ENCODE measurements around the gene DACH1. TPM values are rescaled to one million over a fixed set of nuclear protein-coding genes. Genes with fewer than 3 reads are reported as not detected.
"Not testable (repeated sequence)": the region's sequence is repeated elsewhere in the genome, so short reads cannot be mapped to it uniquely, and the experiment has no call there.

The DACH1 gene
- total RNA-seq, 3 donors from 2014 or later, result 0.05 to 0.08 TPM; not detected in 1

- Mint-ChIP-seq H3K36me3 (ENCODE audit: insufficient read depth) (no peaks in the 10 kb centered on the region), H3K27me3 (ENCODE audit: low read depth) (no peaks in the 10 kb centered on the region), H3K4me1 (ENCODE audit: low read depth) (no peaks in the 10 kb centered on the region), H3K4me3 (no peak overlapping the region), H3K9me3 (no peaks in the 10 kb centered on the region)
- no peak for DNase-seq
- ATAC-seq, result no peak
Measured at GRCh38 chr13:71797517-71797916, 69.5 kb downstream of the DACH1 start.

- no peaks in the 10 kb centered on the region for H3K36me3 Mint-ChIP-seq (ENCODE audit: insufficient read depth)
- no peak for DNase-seq
- H3K4me3 Mint-ChIP-seq, result no peak overlapping the region
- no peak for ATAC-seq
- no peaks in the 10 kb centered on the region for H3K27me3 Mint-ChIP-seq (ENCODE audit: low read depth)
- H3K4me1 Mint-ChIP-seq (ENCODE audit: low read depth), result no peaks in the 10 kb centered on the region
- no peaks in the 10 kb centered on the region for H3K9me3 Mint-ChIP-seq
Measured at GRCh38 chr13:71789693-71790329, 77.2 kb downstream of the DACH1 start.

- ATAC-seq (no peak), DNase-seq (no peak)
- H3K36me3 Mint-ChIP-seq (ENCODE audit: insufficient read depth), result no peaks in the 10 kb centered on the region
- no peaks in the 10 kb centered on the region for H3K4me1 Mint-ChIP-seq (ENCODE audit: low read depth)
- no peaks in the 10 kb centered on the region for H3K27me3 Mint-ChIP-seq (ENCODE audit: low read depth)
- H3K4me3 Mint-ChIP-seq, result no peak overlapping the region
- no peaks in the 10 kb centered on the region for H3K9me3 Mint-ChIP-seq
Measured at GRCh38 chr13:71789037-71789436, 78.0 kb downstream of the DACH1 start.

GRCh38 chr13:71787414-71787813 is 79.6 kb downstream of the DACH1 start:
- H3K4me1 Mint-ChIP-seq (ENCODE audit: low read depth), result no peaks in the 10 kb centered on the region
- DNase-seq (no peak), ATAC-seq (no peak)
- no peaks in the 10 kb centered on the region for H3K9me3 Mint-ChIP-seq
- H3K36me3 Mint-ChIP-seq (ENCODE audit: insufficient read depth), result no peaks in the 10 kb centered on the region
- no peak overlapping the region for H3K4me3 Mint-ChIP-seq
- H3K27me3 Mint-ChIP-seq (ENCODE audit: low read depth), result no peaks in the 10 kb centered on the region

- ATAC-seq (no peak), DNase-seq (no peak)
- Mint-ChIP-seq H3K27me3 (ENCODE audit: low read depth) (no peaks in the 10 kb centered on the region), H3K4me3 (no peak overlapping the region), H3K4me1 (ENCODE audit: low read depth) (no peaks in the 10 kb centered on the region), H3K36me3 (ENCODE audit: insufficient read depth) (no peaks in the 10 kb centered on the region), H3K9me3 (no peaks in the 10 kb centered on the region)
Measured at GRCh38 chr13:71786875-71787274, 80.1 kb downstream of the DACH1 start.

GRCh38 chr13:71785361-71785760 is 81.6 kb downstream of the DACH1 start:
- Mint-ChIP-seq H3K27me3 (ENCODE audit: low read depth) (no peaks in the 10 kb centered on the region), H3K9me3 (no peaks in the 10 kb centered on the region)
- no peak for DNase-seq

GRCh38 chr13:71780546-71780945 is 86.5 kb downstream of the DACH1 start:
- no peak for DNase-seq
- Mint-ChIP-seq H3K9me3 (no peaks in the 10 kb centered on the region), H3K4me3 (no peak overlapping the region), H3K36me3 (ENCODE audit: insufficient read depth) (no peaks in the 10 kb centered on the region), H3K27me3 (ENCODE audit: low read depth) (no peaks in the 10 kb centered on the region), H3K4me1 (ENCODE audit: low read depth) (no peaks in the 10 kb centered on the region)
- ATAC-seq, result no peak

More at GRCh38 chr13:71785361-71785760, 81.6 kb downstream of the DACH1 start:
- Mint-ChIP-seq H3K4me1 (ENCODE audit: low read depth) (no peaks in the 10 kb centered on the region), H3K36me3 (ENCODE audit: insufficient read depth) (no peaks in the 10 kb centered on the region), H3K4me3 (no peak overlapping the region)
- ATAC-seq, result no peak

GRCh38 chr13:71778998-71779397 is 88.0 kb downstream of the DACH1 start:
- H3K9me3 Mint-ChIP-seq; H3K4me1 Mint-ChIP-seq (ENCODE audit: low read depth); DNase-seq; H3K27me3 Mint-ChIP-seq (ENCODE audit: low read depth); H3K36me3 Mint-ChIP-seq (ENCODE audit: insufficient read depth); ATAC-seq; H3K4me3 Mint-ChIP-seq: not testable (repeated sequence)

GRCh38 chr13:71775966-71776365 is 91.0 kb downstream of the DACH1 start:
- H3K4me1 Mint-ChIP-seq (ENCODE audit: low read depth), result no peaks in the 10 kb centered on the region
- DNase-seq (no peak), ATAC-seq (no peak)
- no peaks in the 10 kb centered on the region for H3K9me3 Mint-ChIP-seq
- no peaks in the 10 kb centered on the region for H3K36me3 Mint-ChIP-seq (ENCODE audit: insufficient read depth)
- H3K4me3 Mint-ChIP-seq, result no peak overlapping the region
- H3K27me3 Mint-ChIP-seq (ENCODE audit: low read depth), result no peaks in the 10 kb centered on the region

GRCh38 chr13:71774863-71775262 is 92.1 kb downstream of the DACH1 start:
- Mint-ChIP-seq H3K4me3 (no peak overlapping the region), H3K9me3 (no peaks in the 10 kb centered on the region), H3K36me3 (ENCODE audit: insufficient read depth) (no peaks in the 10 kb centered on the region), H3K27me3 (ENCODE audit: low read depth) (no peaks in the 10 kb centered on the region), H3K4me1 (ENCODE audit: low read depth) (no peaks in the 10 kb centered on the region)
- ATAC-seq (no peak), DNase-seq (no peak)

GRCh38 chr13:71773531-71773930 is 93.5 kb downstream of the DACH1 start:
- no peaks in the 10 kb centered on the region for H3K27me3 Mint-ChIP-seq (ENCODE audit: low read depth)
- ATAC-seq (no peak), DNase-seq (no peak)
- no peaks in the 10 kb centered on the region for H3K36me3 Mint-ChIP-seq (ENCODE audit: insufficient read depth)
- H3K4me1 Mint-ChIP-seq (ENCODE audit: low read depth), result no peaks in the 10 kb centered on the region
- H3K9me3 Mint-ChIP-seq, result no peaks in the 10 kb centered on the region
- no peak overlapping the region for H3K4me3 Mint-ChIP-seq

- Mint-ChIP-seq H3K4me3 (no peak overlapping the region), H3K27me3 (ENCODE audit: low read depth) (no peaks in the 10 kb centered on the region), H3K36me3 (ENCODE audit: insufficient read depth) (no peaks in the 10 kb centered on the region), H3K4me1 (ENCODE audit: low read depth) (no peaks in the 10 kb centered on the region), H3K9me3 (no peaks in the 10 kb centered on the region)
- ATAC-seq (no peak), DNase-seq (no peak)
Measured at GRCh38 chr13:71772361-71772760, 94.6 kb downstream of the DACH1 start.

- no peaks in the 10 kb centered on the region for H3K27me3 Mint-ChIP-seq (ENCODE audit: low read depth)
- ATAC-seq (no peak), DNase-seq (no peak)
- no peaks in the 10 kb centered on the region for H3K4me1 Mint-ChIP-seq (ENCODE audit: low read depth)
- H3K9me3 Mint-ChIP-seq, result no peaks in the 10 kb centered on the region
- no peak overlapping the region for H3K4me3 Mint-ChIP-seq
- no peaks in the 10 kb centered on the region for H3K36me3 Mint-ChIP-seq (ENCODE audit: insufficient read depth)
Measured at GRCh38 chr13:71771144-71771543, 95.9 kb downstream of the DACH1 start.

- H3K4me3 Mint-ChIP-seq, result no peak overlapping the region
- H3K9me3 Mint-ChIP-seq, result no peaks in the 10 kb centered on the region
- H3K27me3 Mint-ChIP-seq (ENCODE audit: low read depth), result no peaks in the 10 kb centered on the region
- no peak for ATAC-seq
- no peaks in the 10 kb centered on the region for H3K36me3 Mint-ChIP-seq (ENCODE audit: insufficient read depth)
- DNase-seq, result no peak
- no peaks in the 10 kb centered on the region for H3K4me1 Mint-ChIP-seq (ENCODE audit: low read depth)
Measured at GRCh38 chr13:71770710-71771109, 96.3 kb downstream of the DACH1 start.

- no peaks in the 10 kb centered on the region for H3K36me3 Mint-ChIP-seq (ENCODE audit: insufficient read depth)
- ATAC-seq (no peak), DNase-seq (no peak)
- no peaks in the 10 kb centered on the region for H3K4me1 Mint-ChIP-seq (ENCODE audit: low read depth)
- peaks cover 4% of the 10 kb centered on the region for H3K9me3 Mint-ChIP-seq
- H3K4me3 Mint-ChIP-seq, result no peak overlapping the region
- H3K27me3 Mint-ChIP-seq (ENCODE audit: low read depth), result no peaks in the 10 kb centered on the region
Measured at GRCh38 chr13:71768881-71769280, 98.1 kb downstream of the DACH1 start.
